ENCODE data around the gene ZKSCAN1. TPM values are rescaled to one million over a fixed set of nuclear protein-coding genes. Genes with fewer than 3 reads are reported as not detected.

Gene ZKSCAN1
- total and polyA plus RNA-seq, 2 experiments from 2014 or later = 11.8 to 19.4 TPM

- no peak for TF ChIP-seq ZNF462 (CRISPR knock-in tag; IDR thresholded peaks at IDR 0.05)
- no peak for TF ChIP-seq EZH2phosphoT487 (IDR thresholded peaks at IDR 0.05; ENCODE audit: unreplicated experiment)
Observed at GRCh38 chr7:100072462-100072861, 57.1 kb downstream of the ZKSCAN1 start (continued).

GRCh38 chr7:100074841-100075240 is 59.4 kb downstream of the ZKSCAN1 start:
- no peak overlapping the region for H3K4me3 Mint-ChIP-seq
- Histone ChIP-seq H3K79me2 (replicated peaks; ENCODE audit: insufficient read depth) (peaks cover 57% of the 10 kb centered on the region), H3K36me3 (ENCODE audit: insufficient read depth) (peaks cover 99% of the 10 kb centered on the region), H3K9me2 (ENCODE audit: insufficient read depth) (no peaks in the 10 kb centered on the region), H3K27me3 (ENCODE audit: insufficient read depth) (0 out of 2 replicates have a peak, but pooled peaks cover 5% of the 10 kb centered on the region), H3K4me1 (ENCODE audit: insufficient read depth) (peaks cover under 1% of the 10 kb centered on the region; the same call in 1 of the 2 replicates), H3F3A (replicated peaks; ENCODE audit: low read depth) (peaks cover 55% of the 10 kb centered on the region), H3K4me2 (no peak overlapping the region), H3K4me3 (no peak overlapping the region), H3K27ac (ENCODE audit: low read depth) (no peak overlapping the region), H4K20me1 (replicated peaks; ENCODE audit: insufficient read depth) (peaks cover 16% of the 10 kb centered on the region), H2AFZ (no peak overlapping the region)
- H3K36me3 Mint-ChIP-seq (ENCODE audit: low read depth) = peaks cover 100% of the 10 kb centered on the region
- H3K27ac Mint-ChIP-seq = no peak overlapping the region
- DNase-seq (ENCODE audit: low spot score) = no peak
- peaks cover 78% of the 10 kb centered on the region for H3K9me3 Mint-ChIP-seq
- peaks cover 3% of the 10 kb centered on the region; the same call in 1 of the 3 replicates for H3K4me1 Mint-ChIP-seq
- peaks cover 23% of the 10 kb centered on the region for H3K27me3 Mint-ChIP-seq (ENCODE audit: insufficient read depth, low read depth, poor library complexity)
- ATAC-seq = no peak
- TF ChIP-seq EZH2phosphoT487 (IDR thresholded peaks at IDR 0.05; ENCODE audit: unreplicated experiment) = no peak
- no peak for TF ChIP-seq NANOG (IDR thresholded peaks at IDR 0.05; ENCODE audit: borderline replicate concordance)
- TF ChIP-seq, protein P1, sequence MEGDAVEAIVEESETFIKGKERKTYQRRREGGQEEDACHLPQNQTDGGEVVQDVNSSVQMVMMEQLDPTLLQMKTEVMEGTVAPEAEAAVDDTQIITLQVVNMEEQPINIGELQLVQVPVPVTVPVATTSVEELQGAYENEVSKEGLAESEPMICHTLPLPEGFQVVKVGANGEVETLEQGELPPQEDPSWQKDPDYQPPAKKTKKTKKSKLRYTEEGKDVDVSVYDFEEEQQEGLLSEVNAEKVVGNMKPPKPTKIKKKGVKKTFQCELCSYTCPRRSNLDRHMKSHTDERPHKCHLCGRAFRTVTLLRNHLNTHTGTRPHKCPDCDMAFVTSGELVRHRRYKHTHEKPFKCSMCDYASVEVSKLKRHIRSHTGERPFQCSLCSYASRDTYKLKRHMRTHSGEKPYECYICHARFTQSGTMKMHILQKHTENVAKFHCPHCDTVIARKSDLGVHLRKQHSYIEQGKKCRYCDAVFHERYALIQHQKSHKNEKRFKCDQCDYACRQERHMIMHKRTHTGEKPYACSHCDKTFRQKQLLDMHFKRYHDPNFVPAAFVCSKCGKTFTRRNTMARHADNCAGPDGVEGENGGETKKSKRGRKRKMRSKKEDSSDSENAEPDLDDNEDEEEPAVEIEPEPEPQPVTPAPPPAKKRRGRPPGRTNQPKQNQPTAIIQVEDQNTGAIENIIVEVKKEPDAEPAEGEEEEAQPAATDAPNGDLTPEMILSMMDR (conservative IDR thresholded peaks at IDR 0.05; ENCODE audit: low read depth in 2 of 2) = no peak
- TF ChIP-seq ETS1 (IDR thresholded peaks at IDR 0.05) = no peak
- TF ChIP-seq CREB1 (CRISPR knock-in tag; IDR thresholded peaks at IDR 0.05; ENCODE audit: low read depth) = no peak
- no peak for TF ChIP-seq REST (IDR thresholded peaks at IDR 0.05; ENCODE audit: unreplicated experiment)
- TF ChIP-seq JUNB (IDR thresholded peaks at IDR 0.05; ENCODE audit: unreplicated experiment) = no peak
- TF ChIP-seq ZNF331 (CRISPR knock-in tag; IDR thresholded peaks at IDR 0.05; ENCODE audit: low read depth) = no peak
- no peak for TF ChIP-seq POLR2AphosphoS5 (IDR thresholded peaks at IDR 0.05; ENCODE audit: low read depth)

Data from GM23338 (cell line).